C4-2B (cell line): Measurements from ENCODE around the gene IRF5.

ENCODE experiments used
- H3K27ac ChIP-seq: fragments of 450-650 bp; 2 replicates; pipeline ENCODE4 v1.5.1; 2017
- CTCF ChIP-seq: fragments of 450-650 bp; conservative IDR thresholded peaks from 2 replicates; pipeline ENCODE4 v1.5.1; 2017; ENCODE audit warnings: mild to moderate bottlenecking
- ZFX ChIP-seq: fragments of 450-650 bp; IDR thresholded peaks from 2 replicates; pipeline ENCODE4 v1.6.1; 2017

IRF5 gene

GRCh38 chr7:128919241-128919640, 18.5 kb upstream of the IRF5 start:
- no peak overlapping the region for H3K27ac ChIP-seq
- TF ChIP-seq CTCF = no peak
- TF ChIP-seq ZFX = no peak

GRCh38 chr7:128919881-128920799, 17.6 kb upstream of the IRF5 start:
- TF ChIP-seq CTCF (no peak), ZFX (no peak)
- H3K27ac ChIP-seq = no peak overlapping the region

- TF ChIP-seq CTCF (no peak), ZFX (no peak)
These were observed 16.7 kb upstream of the IRF5 start for GRCh38 chr7:128920913-128921582.

GRCh38 chr7:128921866-128922440, 15.8 kb upstream of the IRF5 start:
- no peak for TF ChIP-seq CTCF
- TF ChIP-seq ZFX = no peak
- no peak overlapping the region for H3K27ac ChIP-seq

More at GRCh38 chr7:128920913-128921582, 16.7 kb upstream of the IRF5 start:
- no peak overlapping the region for H3K27ac ChIP-seq

GRCh38 chr7:128922496-128923410, 15.0 kb upstream of the IRF5 start:
- TF ChIP-seq ZFX (no peak), CTCF (no peak)

GRCh38 chr7:128923411-128923800, 14.3 kb upstream of the IRF5 start:
- TF ChIP-seq CTCF (no peak), ZFX (no peak)
- no peak overlapping the region for H3K27ac ChIP-seq

More at GRCh38 chr7:128922496-128923410, 15.0 kb upstream of the IRF5 start:
- H3K27ac ChIP-seq = no peak overlapping the region
